SKM-1 treated with dmso at 0.1 percent for 144 hours (cell line): ENCODE results near the gene PPP6R1.
A peak's percentile ranks its signal among the peaks of the same experiment; 100 is the strongest.

ENCODE experiments used
- DNase-seq: peaks from one replicate; lab custom pipeline; 2025; ENCODE audit not compliant: unreplicated experiment; lab: John Stamatoyannopoulos, UW

Gene PPP6R1

DNA sequence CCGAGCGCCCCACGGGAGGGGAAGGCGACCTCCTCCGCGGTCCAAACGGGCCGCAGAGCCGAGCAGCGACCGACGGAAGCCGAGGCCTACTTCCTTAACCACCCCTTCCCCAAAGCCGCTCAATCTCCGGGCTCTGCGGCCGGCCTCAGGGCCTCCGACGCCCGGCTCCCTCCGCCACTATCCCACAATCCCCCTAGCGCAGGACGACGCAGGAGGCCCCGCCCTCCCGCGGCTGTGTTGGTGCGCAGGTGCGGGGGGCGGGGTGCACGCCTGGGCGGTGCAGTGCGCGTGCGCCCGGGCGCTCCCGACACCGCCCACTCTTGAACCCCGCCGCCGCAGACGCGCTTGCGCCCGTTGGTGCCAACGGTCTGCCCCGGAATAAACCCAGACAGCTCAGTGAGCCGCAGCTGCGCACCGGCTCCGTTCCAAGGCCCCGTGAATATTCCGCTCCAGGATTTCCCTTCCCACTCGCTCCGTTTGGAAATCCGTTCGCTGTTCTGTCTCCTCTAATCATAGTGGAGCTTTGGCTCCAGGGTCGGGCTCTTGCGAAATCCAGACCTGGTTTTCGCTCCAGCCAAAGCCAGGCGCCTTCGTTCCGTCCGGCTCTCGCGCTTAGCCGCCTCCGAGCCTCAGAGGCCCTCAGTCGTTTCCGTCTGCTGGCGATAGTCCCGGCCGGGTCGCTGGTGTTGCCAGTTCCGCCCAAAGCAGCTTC is at the start of gene PPP6R1:
TSS of gene PPP6R1 (minus strand) at position 190 of the 712 bp plus-strand sequence. CDS start 11,914 bp downstream, outside the sequence.
- peak; percentile 82 for DNase-seq

GRCh38 chr19:55308281-55308680 is 49.5 kb upstream of the PPP6R1 start:
- DNase-seq, result no peak

DNA sequence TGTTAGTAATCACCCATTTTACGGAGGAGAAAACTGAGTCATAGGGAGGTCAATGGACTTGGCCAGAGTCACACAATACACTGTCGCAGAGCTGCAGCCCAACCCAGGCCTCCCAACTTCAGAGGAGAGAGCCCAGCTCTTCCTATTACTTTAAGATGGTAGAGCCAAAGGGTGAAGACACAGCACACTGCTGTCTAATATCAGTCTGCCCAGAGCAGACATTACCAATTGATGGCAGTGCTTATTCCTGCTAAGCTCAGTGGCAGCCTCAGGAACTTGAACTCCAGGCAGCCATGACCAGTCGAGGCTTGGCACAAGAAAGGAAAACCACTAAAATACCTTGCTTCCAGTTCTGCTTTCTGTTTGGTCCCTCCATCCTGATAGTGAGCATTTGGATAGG is 47.9 kb upstream of the PPP6R1 start:
- no peak for DNase-seq

DNA sequence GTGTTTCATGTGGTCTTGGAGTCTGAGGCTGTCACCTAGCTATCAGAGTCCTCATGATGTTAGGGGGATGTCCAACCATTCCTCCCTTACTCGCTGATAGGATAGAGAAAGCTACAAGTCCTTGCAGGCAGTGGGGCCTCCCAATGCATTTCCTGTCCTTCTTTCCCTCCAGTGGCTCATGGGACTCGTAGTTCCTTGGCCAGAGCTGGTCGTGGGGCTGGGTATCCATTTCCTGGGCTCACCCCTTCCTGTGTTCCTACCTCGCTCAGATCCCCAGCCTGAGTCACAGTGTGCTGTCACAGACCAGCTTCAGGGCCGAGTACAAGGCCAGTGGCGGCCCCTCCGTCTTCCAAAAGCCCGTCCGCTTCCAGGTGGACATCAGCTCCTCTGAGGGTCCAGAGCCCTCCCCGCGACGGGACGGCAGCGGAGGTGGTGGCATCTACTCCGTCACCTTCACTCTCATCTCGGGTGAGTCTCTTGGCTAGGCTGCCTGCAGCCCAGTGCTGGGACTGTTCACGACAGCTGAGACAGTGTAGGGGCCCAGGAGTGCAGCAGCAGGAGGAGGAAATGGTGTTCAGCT is 47.3 kb upstream of the PPP6R1 start:
- DNase-seq, result no peak

DNA sequence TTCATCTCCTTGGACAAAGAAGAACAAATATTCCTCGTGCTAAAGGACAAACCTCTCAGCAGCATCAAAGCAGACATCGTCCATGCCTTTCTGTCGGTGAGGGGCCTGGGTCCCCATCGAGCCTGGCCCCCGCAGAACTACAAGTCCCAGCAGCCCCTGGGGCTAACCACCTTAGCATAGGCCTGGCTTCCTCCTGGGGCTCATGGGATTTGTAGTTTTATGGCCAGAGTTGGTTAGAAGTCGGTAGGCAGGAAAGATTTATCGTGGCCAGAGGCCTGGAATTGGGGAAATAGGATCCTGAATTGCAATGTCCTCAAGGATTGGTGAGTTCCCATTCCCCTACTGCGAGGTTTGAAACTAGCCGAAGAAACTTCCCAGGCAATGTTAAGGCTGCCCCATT is 46.7 kb upstream of the PPP6R1 start:
- DNase-seq, result no peak

DNA sequence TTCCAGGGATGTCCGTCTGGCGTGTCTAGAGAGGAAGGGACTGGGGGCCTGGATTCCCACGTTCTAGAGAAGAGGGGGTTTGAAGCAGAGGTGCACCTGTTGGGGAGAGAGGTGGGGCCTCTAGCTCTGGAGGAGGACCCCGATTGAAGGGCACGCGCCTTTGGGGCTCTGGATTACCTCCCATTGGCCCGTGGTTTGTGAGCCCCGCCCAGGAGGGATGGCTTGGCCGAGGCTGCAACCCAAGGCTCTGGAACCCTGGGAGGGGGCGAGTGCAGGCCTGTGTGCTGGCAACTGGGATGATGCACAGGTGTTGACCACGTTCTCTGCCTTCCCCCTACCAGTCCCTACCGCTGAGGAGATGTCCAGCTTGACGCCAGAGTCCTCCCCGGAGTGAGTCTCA is 46.2 kb upstream of the PPP6R1 start:
- DNase-seq, result no peak

DNA sequence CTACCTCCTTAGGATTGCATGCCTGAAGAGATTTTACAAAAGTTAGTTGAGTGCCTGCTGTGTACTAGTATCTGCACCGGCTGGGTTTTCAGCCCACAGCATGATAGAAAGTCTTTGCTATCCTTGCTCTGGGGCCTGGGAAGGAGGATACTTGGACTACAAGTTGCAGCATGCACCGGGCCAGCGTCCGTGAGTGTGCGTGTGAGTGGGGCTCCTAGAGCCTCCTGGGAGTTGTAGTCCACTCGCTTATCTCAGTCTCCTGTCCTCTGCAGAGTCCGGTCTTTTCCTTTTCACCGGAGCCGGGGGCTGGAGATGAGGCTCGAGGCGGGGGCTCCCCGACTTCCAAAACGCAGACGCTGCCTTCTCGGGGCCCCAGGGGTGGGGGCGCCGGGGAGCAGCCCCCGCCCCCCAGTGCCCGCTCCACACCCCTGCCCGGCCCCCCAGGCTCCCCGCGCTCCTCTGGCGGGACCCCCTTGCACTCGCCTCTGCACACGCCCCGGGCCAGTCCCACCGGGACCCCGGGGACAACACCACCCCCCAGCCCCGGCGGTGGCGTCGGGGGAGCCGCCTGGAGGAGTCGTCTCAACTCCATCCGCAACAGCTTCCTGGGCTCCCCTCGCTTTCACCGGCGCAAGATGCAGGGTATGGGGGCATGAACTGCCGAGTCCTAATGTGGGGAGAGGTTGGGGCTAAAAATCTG is 45.6 kb upstream of the PPP6R1 start:
- DNase-seq, result no peak

DNA sequence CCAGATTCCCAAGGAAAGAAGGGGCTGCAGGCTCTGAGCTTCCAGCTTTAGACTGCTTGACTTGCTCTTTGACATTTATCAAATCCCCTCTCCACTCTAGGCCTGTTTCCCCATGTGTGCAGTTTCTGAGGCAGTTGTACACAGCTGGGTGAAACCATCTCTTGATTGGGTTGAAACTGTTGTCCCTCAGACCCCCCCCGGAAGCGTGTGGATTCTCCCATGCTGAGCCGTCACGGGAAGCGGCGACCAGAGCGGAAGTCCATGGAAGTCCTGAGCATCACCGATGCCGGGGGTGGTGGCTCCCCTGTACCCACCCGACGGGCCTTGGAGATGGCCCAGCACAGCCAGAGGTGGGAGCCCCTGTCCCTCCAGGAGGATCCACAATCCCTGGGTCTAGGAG is 44.7 kb upstream of the PPP6R1 start:
- no peak for DNase-seq

- no peak for DNase-seq
Measured at GRCh38 chr19:55302318-55302703, 43.5 kb upstream of the PPP6R1 start.

GRCh38 chr19:55301459-55302317 is 42.9 kb upstream of the PPP6R1 start:
- DNase-seq, result peak; percentile 42

- no peak for DNase-seq
Measured at GRCh38 chr19:55300886-55301458, 42.2 kb upstream of the PPP6R1 start.

DNA sequence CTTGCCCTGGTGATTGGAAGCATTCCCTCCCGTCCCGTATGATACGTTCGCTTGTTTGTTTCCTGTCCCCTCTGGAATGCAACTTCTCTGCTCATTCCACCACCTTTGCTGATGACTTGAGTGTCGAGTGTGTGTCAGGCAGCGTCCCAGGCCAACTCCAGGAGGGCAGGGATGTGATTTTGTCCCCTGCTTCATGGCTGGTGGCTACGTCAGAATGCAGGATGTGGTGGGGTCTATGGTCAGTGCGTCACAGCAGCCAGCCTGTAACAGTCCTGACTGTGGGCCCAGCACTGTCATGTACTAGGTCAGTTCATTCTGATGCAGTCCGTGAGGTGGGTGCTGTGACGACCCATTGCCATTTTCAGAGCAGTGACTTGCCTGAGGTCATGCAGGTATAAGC is 41.2 kb upstream of the PPP6R1 start:
- no peak for DNase-seq

DNA sequence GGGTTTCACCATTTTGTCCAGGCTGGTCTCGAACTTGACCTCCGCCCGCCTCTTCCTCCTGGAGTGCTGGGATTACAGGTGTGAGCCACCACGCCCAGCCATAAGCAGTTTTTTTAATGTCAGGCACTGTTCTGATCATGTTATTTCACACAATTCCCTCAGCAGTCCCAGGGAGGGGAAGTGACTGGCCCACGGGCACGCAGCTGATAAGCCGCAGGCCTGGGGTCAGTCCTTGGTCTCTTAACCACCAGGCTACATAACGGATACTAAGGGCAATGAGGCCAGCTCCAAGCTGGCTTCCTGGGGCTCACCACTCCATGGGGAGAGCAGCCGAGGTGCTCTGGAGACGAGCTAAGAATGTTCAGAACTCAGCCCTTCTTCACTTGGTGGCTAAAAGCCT is 38.5 kb upstream of the PPP6R1 start:
- no peak for DNase-seq

- DNase-seq, result no peak
Measured at GRCh38 chr19:55289117-55289796, 30.4 kb upstream of the PPP6R1 start.

GRCh38 chr19:55287361-55288079 is 28.7 kb upstream of the PPP6R1 start:
- DNase-seq, result no peak

- DNase-seq, result no peak
Measured at GRCh38 chr19:55285229-55285890, 26.5 kb upstream of the PPP6R1 start.

DNA sequence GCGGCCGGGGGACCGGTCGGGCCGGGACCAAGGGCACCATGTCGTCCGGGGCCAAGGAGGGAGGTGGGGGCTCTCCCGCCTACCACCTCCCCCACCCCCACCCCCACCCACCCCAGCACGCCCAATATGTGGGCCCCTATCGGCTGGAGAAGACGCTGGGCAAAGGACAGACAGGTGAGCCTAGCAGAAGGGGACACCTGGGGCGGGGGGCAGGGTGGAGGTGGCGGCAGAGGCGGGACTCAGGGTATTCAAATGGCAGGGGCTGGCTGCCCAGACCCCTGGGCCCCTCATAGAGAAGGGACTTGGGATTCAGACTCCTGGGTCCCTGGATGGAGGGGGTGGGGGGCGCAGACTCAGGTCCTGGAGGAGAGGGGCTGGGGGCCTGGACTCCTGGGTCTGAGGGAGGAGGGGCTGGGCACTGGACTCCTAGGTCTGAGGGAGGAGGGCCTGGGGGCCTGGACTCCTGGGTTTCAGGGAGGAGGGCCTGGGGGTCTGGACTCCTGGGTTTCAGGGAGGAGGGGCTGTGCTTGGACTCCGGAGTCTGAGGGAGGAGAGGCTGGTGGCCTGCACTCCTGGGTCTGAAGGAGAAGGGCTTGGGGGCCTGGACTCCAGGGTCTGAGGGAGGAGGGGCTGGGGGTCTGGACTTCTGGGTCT is 25.7 kb upstream of the PPP6R1 start:
- DNase-seq, result no peak

GRCh38 chr19:55283548-55284377 is 24.9 kb upstream of the PPP6R1 start, which contains the start of gene BRSK1:
Gene BRSK1 (plus strand): TSS chr19:55283997. CDS start chr19:55284443, 446 bp downstream.
- no peak for DNase-seq
